Epithelial cell of umbilical artery (primary cell): ENCODE data around the gene COL23A1. TPM values are rescaled to one million over a fixed set of nuclear protein-coding genes. Genes with fewer than 3 reads are reported as not detected.

Experiments used
- total RNA-seq: library from RNA; depleted of rRNA; stranded (reverse); fragments of >200 nt; gene quantifications from 2 replicates; pipeline ENCODE4 v1.2.3, GENCODE V29; 2014

Gene COL23A1
- total RNA-seq, result under 0.01 and 0.15 TPM in 2 replicates

DNA sequence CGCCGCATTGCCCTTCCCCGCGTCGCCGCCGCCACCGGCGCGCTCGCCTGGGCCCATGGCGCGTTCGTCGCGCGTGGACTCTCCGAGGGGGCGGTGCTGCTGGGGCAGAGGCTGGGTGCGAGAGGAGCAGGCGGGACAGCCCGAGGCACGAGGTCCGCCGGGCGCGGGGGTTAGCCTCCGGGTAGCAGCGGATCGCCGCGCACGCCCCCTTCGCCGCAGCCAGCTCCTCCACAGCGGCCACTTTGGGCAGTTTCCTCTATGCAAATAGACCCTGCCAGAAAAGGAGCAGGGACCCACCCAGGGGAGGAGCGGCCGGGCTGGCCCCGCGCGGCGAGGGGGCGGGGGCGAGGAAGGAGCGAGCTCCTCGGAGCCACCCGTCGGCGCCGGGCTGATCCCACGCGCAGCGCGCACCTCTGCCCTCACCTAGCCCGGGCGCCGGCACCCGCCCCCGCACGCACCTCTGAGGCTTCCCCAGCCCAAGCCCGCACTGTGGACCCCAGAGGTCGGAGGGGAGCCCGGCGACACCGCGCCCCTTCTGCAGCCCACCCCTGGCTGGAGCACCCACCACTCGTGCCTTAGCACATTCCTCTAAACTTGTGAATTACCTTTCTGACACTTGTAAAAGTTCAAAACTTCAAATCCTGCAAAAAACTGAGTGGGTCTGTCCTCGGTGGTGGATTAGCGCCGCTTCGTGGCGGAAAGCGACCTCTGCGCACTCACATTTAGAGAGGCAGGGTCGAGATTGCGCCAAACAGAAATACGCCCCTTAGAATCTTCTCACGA is at the start of gene COL23A1:
COL23A1 (minus strand) TSS at position 253 of the 783 bp plus-strand sequence.

DNA sequence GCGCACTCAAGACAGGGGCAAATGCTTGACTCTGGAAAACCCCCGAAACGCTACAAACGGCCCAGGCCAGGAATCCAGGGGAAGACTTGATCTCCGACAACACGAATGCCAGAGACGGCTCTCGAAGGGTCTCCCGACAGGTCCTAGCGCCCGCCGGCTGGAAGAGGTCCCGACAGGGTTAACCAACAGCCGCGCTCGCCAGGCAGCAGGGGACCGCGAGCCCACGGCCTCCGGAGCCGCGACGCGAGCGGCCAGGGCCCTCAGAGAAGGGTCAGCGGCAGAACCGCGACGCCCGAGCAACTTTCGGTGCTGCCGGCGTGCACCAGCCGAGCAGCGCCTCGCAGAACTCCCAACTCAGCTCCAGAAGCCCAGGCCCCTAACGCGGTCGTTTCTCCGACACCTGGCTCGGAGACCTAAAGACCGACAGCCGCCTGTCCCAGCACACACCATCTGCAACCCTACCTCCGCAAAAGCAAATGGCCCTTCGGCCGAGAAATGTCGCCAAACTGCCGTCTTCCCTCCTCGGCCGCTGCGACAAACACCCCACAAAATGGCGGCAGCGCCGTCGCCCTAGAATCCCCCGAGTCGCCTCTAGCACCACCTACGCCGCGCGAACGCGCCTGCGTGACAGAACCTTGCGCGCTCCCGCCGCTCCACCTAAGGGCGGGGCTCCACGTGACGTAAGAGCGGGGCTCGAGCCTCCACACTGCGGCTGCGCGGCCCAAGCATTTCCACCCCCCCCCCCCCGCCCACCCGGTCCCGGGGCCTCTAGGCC is 36.5 kb upstream of the COL23A1 start, which contains the start of gene CLK4:
CLK4 (minus strand) TSS at position 567 of the 775 bp plus-strand sequence. CDS start 3,634 bp downstream, outside the sequence.

DNA sequence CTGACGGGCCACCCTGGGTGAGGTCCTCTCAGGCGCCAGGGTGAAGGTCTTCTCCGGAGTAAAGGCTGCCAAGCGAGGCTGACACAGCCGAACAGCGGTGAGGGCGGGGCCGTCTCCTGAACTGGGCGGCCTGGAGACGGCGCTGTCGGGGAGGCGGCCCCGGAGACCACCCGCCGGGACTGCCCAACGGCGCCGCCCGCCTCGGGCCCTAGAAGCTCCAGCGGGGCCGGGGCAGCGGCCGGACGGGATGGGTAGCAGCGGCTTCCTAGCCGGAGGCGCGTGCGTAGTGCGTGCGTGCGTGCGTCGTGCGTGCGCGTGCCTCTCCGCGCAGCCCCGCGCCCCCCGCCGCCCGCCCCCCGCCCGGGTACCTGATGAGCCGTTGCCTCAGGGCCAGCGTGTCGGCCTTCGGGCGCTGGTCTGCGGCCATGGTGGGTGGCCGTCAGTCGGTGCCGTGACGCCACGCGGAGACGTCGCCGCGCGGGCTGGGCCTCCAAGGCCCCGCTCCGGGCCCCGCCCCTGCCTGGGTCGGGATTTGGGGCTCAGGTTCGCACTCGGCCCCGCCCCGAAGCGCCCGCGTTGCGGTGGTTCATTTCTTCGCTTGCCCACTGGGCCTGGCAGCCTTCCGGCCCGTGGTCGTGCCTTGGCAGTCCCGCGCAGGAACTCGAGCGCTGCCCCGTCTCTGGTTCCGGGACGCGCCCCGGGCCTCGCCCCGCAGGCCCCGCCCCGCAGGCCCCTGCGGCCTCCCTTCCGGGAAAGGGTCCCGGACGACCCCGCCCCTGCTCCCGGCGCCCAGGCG is 357.9 kb downstream of the COL23A1 start, which contains the start of gene PHYKPL:
PHYKPL (minus strand) TSS at position 679 of the 796 bp plus-strand sequence; CDS start at position 427, 252 bp downstream.

DNA sequence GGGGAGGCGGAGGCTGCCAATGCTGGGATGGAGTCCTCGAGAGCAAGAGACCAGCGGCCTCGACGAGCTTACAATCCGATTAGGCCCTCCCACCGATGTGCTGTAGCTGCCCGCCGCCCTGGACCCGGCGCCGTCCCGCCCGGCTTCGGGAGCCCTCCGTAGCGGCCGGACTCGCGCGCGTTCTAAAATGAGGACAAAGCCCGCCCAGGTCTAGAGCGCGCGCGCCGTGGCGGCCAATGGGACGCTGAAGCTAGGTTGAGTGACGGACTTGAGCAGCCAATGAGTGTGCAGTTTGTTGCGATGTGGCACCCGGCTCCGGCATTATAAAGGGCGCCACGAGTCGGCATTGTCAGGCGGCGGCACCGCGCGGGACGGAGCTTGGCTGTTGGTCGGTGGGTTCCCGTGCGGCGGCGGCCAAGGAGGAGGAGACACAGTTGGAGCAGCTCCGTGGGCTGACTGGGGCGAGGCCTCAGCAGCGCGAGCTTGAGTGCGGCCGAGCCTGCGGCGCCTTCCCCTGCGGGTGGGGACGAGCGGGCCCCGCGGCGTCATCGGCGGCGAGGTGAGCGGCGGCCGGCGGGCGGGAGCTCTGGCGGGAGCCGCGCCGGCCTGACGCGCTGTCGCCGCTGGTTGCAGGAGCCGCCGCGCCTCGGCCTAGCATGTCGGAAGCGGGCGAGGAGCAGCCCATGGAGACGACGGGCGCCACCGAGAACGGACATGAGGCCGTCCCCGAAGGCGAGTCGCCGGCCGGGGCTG is 385.8 kb downstream of the COL23A1 start, which contains the start of gene HNRNPAB:
HNRNPAB (plus strand) TSS at position 352 of the 753 bp plus-strand sequence; CDS start at position 657, 305 bp downstream.

Other genes with a start within 250 kb of the COL23A1 start
- gene CLK4, start 36.7 kb upstream of the COL23A1 start, total RNA-seq, result 10.7 and 18.7 TPM in 2 replicates
- 6.4 and 7.5 TPM in 2 replicates for gene ZNF354A, start 140.3 kb upstream of the COL23A1 start, total RNA-seq